GM12865 (cell line): Measurements from ENCODE around the gene SMG7.
A peak's percentile ranks its signal among the peaks of the same experiment; 100 is the strongest.

ENCODE experiments used
- DNase-seq: peaks from one replicate; pipeline ENCODE4 v3.0.0; 2010; ENCODE audit warnings: low read depth
- H3K4me3 ChIP-seq: 2 replicates; pipeline ENCODE4 v1.5.1; 2011; ENCODE audit warnings: mild to moderate bottlenecking, low read depth, low read length, control low read depth
- TF ChIP-seq, protein P1 (sequence below): IDR thresholded peaks from 2 replicates; pipeline ENCODE4 v1.5.1; 2011; ENCODE audit warnings: low read length, control low read depth, low read depth, inconsistent platforms; ENCODE audit not compliant: insufficient read depth; ENCODE audit errors: missing control alignments

The SMG7 gene

DNA sequence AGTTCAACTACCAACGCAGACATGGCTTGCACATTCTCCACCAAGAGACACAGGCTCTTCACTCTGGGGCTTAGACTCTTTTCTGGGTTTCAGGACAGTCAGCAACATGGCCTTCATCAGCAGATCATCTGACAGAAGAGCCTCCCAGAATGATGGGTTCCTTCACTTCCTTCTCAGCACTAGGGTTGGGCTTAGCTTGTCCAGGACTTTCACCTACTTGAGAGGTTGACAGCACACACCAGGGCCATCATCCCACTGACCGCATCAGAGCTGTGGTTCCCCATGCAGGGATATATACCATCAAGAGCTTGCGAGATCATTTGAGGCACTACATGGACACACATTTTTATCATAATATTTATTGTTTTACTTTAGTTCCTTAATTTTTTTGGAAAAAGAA lies 128.3 kb downstream of the SMG7 start:
- TF ChIP-seq, protein P1, sequence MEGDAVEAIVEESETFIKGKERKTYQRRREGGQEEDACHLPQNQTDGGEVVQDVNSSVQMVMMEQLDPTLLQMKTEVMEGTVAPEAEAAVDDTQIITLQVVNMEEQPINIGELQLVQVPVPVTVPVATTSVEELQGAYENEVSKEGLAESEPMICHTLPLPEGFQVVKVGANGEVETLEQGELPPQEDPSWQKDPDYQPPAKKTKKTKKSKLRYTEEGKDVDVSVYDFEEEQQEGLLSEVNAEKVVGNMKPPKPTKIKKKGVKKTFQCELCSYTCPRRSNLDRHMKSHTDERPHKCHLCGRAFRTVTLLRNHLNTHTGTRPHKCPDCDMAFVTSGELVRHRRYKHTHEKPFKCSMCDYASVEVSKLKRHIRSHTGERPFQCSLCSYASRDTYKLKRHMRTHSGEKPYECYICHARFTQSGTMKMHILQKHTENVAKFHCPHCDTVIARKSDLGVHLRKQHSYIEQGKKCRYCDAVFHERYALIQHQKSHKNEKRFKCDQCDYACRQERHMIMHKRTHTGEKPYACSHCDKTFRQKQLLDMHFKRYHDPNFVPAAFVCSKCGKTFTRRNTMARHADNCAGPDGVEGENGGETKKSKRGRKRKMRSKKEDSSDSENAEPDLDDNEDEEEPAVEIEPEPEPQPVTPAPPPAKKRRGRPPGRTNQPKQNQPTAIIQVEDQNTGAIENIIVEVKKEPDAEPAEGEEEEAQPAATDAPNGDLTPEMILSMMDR, result no peak

GRCh38 chr1:183602510-183602909 lies 130.2 kb downstream of the SMG7 start:
- DNase-seq, result peak; percentile 30
- TF ChIP-seq, protein P1, result no peak
- H3K4me3 ChIP-seq, result no peak overlapping the region

More for the DNA sequence above, 128.3 kb downstream of the SMG7 start:
- no peak overlapping the region for H3K4me3 ChIP-seq
- DNase-seq, result no peak
